Activated naive CD4-positive, alpha-beta T cell treated with anti-CD3 and anti-CD28 coated beads for 36 hours (primary cell): ENCODE results near the gene OR6K2. TPM values are rescaled to one million over a fixed set of nuclear protein-coding genes. Genes with fewer than 3 reads are reported as not detected.

Experiments used
- CTCF ChIA-PET: fragments of 350-600 bp; sonication (Branson Sonifier 250); formaldehyde crosslinking; loops from one replicate; lab custom pipeline; 2021; ENCODE audit warnings: antibody characterized with exemption; lab: Charles Lee
- DNase-seq: peaks from one replicate; pipeline ENCODE4 v3.0.0-alpha.2; 2020
- H3K27ac Mint-ChIP-seq: one replicate; pipeline ENCODE4 v1.8.0; 2021; ENCODE audit warnings: mild to moderate bottlenecking, mixed read lengths
- H3K27me3 Mint-ChIP-seq: one replicate; pipeline ENCODE4 v1.8.0; 2021; ENCODE audit warnings: low read depth, mixed read lengths
- H3K36me3 Mint-ChIP-seq: one replicate; pipeline ENCODE4 v1.8.0; 2021; ENCODE audit warnings: low read depth, mixed read lengths
- H3K4me1 Mint-ChIP-seq: one replicate; pipeline ENCODE4 v1.8.0; 2021; ENCODE audit warnings: low read depth, mixed read lengths
- H3K4me3 Mint-ChIP-seq: one replicate; pipeline ENCODE4 v1.8.0; 2021; ENCODE audit warnings: mild to moderate bottlenecking, moderate library complexity, mixed read lengths
- H3K9me3 Mint-ChIP-seq: one replicate; pipeline ENCODE4 v1.8.0; 2021; ENCODE audit warnings: mixed read lengths
- intact Hi-C: fragments of 100-400 bp; cut with micrococcal nuclease; formaldehyde crosslinking; loops from one replicate; pipeline ENCODE4 v1.15.1; 2023
- total RNA-seq, 2 experiments: library from RNA; stranded (reverse); gene quantifications; one replicate each; pipeline ENCODE4 v1.2.3, GENCODE V29; 2021

Gene OR6K2, protein sequence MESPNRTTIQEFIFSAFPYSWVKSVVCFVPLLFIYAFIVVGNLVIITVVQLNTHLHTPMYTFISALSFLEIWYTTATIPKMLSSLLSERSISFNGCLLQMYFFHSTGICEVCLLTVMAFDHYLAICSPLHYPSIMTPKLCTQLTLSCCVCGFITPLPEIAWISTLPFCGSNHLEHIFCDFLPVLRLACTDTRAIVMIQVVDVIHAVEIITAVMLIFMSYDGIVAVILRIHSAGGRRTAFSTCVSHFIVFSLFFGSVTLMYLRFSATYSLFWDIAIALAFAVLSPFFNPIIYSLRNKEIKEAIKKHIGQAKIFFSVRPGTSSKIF
- not detected for total RNA-seq

DNA sequence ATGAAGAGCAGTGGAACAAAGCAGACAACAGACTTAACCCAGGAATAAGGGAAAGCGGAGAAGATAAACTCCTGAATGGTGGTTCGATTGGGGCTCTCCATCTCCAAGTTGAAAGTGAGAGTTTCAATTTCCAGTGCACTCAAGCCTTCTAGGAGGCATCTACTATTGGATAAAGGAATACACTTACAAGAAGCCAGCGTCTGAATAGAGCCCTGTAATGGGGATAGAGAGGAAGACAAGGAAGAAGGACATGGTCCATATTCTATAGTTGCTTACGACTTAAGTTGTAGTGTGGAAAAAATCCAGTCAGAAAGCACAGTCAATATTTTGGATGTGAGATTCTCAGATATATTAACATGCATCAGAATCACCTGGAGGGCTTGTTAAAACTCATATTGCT, at the start of gene OR6K2:
TSS of gene OR6K2 (minus strand) at position 101 of the 400 bp plus-strand sequence. CDS start at position 101, 0 bp downstream.
- CTCF ChIA-PET = no interaction called here
- Mint-ChIP-seq H3K27me3 (no peaks in the 10 kb centered on the region), H3K9me3 (no peaks in the 10 kb centered on the region), H3K27ac (no peak within 1 kb of the TSS), H3K4me1 (no peaks in the 10 kb centered on the region), H3K4me3 (no peak within 1 kb of the TSS), H3K36me3 (no peaks in the 10 kb centered on the region)
- intact Hi-C loops = no loop called here
- no peak for DNase-seq

DNA sequence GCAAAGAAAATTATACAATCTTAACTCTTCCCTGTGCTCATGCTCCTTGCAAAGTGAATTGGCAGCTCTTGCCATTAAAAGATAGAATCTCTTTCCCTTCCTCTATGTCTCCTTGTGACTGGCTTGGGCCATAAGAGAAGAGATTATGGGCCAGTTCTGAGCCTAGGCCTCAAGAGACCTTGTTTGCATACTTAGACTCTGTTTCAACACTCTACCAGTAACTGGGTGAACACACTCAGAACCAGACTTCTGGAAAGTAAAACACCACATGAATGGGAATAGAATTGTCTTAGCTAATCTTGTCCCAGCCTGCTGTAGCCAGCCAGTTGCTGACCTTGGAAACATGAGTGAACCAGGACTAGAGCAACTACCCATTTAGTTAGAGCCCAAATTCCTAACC, 35.4 kb upstream of the OR6K2 start:
- no peak overlapping the region for H3K4me3 Mint-ChIP-seq
- no peaks in the 10 kb centered on the region for H3K9me3 Mint-ChIP-seq
- CTCF ChIA-PET = no interaction called here
- no peak overlapping the region for H3K27ac Mint-ChIP-seq
- no peaks in the 10 kb centered on the region for H3K36me3 Mint-ChIP-seq
- peaks cover 11% of the 10 kb centered on the region for H3K27me3 Mint-ChIP-seq
- intact Hi-C loops = no loop called here
- no peaks in the 10 kb centered on the region for H3K4me1 Mint-ChIP-seq
- DNase-seq = no peak

DNA sequence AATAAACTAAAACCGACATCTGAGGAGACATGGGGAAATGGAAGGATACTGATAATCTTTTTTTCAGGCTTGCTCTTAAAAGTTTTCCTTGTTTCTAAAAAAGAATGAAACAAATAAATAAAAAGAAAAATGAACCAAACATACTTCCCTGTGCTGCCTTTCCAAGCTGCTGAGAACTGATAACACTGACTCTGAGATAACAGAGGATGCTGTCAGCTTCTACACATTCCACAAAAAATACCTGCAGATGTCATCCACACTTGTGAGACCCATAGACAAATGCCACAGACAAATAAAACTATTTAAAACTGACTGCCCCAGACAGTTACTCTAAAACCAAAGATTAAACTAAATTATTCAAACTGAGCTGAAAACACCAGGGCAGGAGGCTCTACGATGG, 32.1 kb upstream of the OR6K2 start:
- Mint-ChIP-seq H3K9me3 (no peaks in the 10 kb centered on the region), H3K36me3 (no peaks in the 10 kb centered on the region), H3K4me1 (no peaks in the 10 kb centered on the region), H3K27ac (no peak overlapping the region), H3K4me3 (no peak overlapping the region), H3K27me3 (no peaks in the 10 kb centered on the region)
- CTCF ChIA-PET = no interaction called here
- intact Hi-C loops = no loop called here
- DNase-seq = no peak

DNA sequence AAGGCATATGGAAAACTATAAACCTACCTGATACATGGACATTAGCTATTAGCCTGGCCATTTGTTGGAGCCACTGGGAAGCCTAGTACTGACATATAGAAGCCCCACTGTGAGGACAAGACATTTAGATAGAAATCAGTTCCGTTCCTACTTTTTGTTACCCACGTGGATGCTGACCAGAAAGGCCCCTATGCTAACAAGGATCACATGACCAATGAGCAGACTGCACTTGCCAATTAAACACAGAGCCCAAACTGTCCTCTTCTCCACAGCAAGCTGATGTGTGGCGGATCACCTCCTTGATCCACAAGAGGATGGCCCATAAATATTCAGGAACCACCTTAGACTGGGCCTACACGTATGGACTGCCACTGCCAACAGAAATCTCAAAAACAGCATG, 31.3 kb upstream of the OR6K2 start:
- Mint-ChIP-seq H3K27ac (no peak overlapping the region), H3K9me3 (no peaks in the 10 kb centered on the region), H3K36me3 (no peaks in the 10 kb centered on the region), H3K4me1 (no peaks in the 10 kb centered on the region), H3K27me3 (peaks cover 4% of the 10 kb centered on the region), H3K4me3 (no peak overlapping the region)
- intact Hi-C loops = no loop called here
- DNase-seq = no peak
- CTCF ChIA-PET = no interaction called here

DNA sequence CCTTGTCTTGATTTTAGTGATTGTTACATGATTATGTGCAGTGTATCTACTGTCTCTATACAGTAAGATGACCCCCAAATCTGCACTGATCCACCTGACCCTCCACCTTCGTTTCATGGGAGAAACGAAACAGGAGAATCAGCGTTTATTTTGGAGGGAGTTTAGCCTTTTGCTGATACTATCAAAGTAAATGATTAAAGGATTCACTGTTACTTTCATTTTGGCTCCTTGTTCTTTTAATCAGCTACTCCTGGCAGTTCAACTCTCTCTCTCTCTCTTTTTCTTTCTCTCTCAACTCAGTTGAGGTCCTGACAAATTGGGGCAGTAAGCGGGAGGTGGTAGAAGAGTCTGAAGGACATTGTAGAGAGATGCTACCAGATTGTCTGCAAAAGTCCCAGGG, 30.0 kb upstream of the OR6K2 start:
- Mint-ChIP-seq H3K4me3 (no peak overlapping the region), H3K27ac (no peak overlapping the region), H3K4me1 (no peaks in the 10 kb centered on the region), H3K36me3 (no peaks in the 10 kb centered on the region), H3K9me3 (no peaks in the 10 kb centered on the region), H3K27me3 (peaks cover 7% of the 10 kb centered on the region)
- intact Hi-C loops = no loop called here
- CTCF ChIA-PET = no interaction called here
- no peak for DNase-seq

DNA sequence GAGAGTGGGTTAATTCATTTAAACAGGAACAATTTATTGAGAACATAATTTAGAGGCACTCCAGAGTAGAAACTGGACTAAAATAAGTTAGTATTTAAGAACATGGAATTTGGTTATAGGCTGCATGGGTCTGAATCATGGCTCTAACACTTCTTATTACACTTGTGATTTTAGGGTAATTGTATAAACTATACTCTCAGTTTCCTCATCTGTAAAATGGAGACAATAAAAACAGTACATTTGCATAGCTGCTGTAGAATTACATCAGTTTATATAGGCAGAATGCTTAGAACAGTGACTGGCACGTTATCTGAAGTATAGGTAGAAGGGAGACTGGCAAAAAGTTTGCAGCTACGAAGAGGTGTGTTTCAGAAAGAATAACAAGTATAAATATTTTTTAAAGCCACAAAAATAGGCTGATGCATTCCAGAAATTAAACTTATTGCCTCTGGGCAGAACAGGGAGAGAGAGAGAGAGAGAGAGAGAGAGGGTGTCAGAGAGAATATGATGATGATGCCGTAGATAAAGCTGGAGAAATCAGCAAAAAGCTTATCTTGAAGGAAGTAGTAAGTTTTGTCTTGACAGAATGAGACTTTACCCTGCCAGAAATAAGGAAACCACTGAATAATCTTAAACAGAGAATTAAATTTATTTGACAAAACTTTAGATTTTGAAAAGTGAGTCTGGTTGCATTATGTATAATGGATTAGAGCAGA, 28.2 kb upstream of the OR6K2 start:
- peaks cover 17% of the 10 kb centered on the region for H3K27me3 Mint-ChIP-seq
- intact Hi-C loops = no loop called here
- H3K4me1 Mint-ChIP-seq = no peaks in the 10 kb centered on the region
- DNase-seq = no peak
- H3K4me3 Mint-ChIP-seq = no peak overlapping the region
- H3K27ac Mint-ChIP-seq = no peak overlapping the region
- H3K9me3 Mint-ChIP-seq = no peaks in the 10 kb centered on the region
- no peaks in the 10 kb centered on the region for H3K36me3 Mint-ChIP-seq
- CTCF ChIA-PET = interaction anchor here (0.6 kb wide), 1 partner anchor 66 kb away, joined by 5 read pairs; no protein-coding TSS in a partner anchor

DNA sequence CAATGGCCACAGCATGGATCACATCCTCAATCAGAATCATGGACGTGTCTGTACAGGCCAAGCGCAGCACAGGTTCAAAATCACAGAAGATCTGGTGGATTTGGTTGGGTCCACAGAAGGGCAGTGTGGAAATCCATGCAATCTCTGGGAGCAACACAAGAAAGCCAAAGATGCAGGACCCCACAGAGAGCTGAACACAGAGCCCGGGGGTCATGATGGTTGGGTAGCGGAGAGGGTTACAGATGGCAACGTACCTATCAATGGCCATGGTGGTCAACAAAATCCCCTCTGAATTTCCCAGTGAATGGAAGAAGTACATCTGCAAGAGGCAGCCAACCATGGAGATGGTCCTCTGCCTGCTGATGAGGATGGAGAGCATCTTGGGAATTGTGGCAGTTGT, 24.0 kb upstream of the OR6K2 start:
- no peak for DNase-seq
- Mint-ChIP-seq H3K4me1 (no peaks in the 10 kb centered on the region), H3K9me3 (no peaks in the 10 kb centered on the region), H3K27ac (no peak overlapping the region), H3K36me3 (no peaks in the 10 kb centered on the region), H3K4me3 (no peak overlapping the region), H3K27me3 (peaks cover 25% of the 10 kb centered on the region)
- CTCF ChIA-PET = interaction anchor here (0.6 kb wide), 1 partner anchor 16 kb away, joined by 3 read pairs; no protein-coding TSS in a partner anchor
- intact Hi-C loops = no loop called here

DNA sequence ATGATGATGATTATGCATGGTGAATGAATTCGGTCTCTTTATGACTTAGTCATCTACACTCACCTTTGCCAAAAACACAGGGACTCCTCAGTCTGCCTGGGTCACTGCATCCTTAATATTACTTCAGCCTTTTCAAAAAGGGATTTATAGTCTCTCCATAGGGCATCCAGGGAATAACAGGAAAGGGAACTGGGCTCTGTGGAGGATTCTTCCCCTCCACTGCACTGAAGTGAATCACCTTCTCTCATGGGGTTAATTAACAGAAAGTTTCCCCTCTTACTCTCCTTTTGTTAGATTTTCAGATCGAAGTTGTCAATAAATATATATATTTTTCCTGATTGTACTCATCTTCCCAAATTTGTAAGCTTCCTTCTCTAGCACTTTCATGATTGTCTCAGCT, 20.2 kb upstream of the OR6K2 start, which contains the start of gene OR6K3:
TSS of gene OR6K3 (minus strand) at position 101 of the 400 bp plus-strand sequence. CDS start 2,605 bp downstream, outside the sequence.
- CTCF ChIA-PET = no interaction called here
- Mint-ChIP-seq H3K9me3 (no peaks in the 10 kb centered on the region), H3K4me1 (peaks cover 4% of the 10 kb centered on the region), H3K4me3 (no peak within 1 kb of the TSS), H3K27me3 (peaks cover 22% of the 10 kb centered on the region), H3K36me3 (no peaks in the 10 kb centered on the region), H3K27ac (no peak within 1 kb of the TSS)
- intact Hi-C loops = no loop called here
- no peak for DNase-seq

DNA sequence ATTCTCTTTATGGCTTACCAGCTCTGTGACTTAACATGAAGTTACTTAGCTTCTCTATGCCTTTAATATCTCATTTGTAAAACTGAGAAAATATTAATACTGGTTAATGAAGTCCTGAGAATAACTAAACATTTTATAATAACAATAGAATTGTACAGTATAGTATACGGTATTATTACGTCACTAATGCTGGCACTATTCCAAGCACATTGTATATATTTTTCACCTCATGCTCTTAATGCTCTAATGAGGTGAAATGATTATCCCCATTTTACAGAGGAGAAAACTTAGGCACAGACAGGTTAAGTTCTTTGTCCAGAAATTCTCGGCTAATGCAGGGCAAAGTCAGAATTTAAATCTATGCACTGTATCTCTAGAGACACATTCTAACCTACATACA, 19.2 kb upstream of the OR6K2 start:
- no peaks in the 10 kb centered on the region for H3K9me3 Mint-ChIP-seq
- H3K4me3 Mint-ChIP-seq = no peak overlapping the region
- H3K27ac Mint-ChIP-seq = no peak overlapping the region
- intact Hi-C loops = loop anchor here (5.0 kb wide), 1 partner anchor 278 kb away; no protein-coding TSS in a partner anchor
- CTCF ChIA-PET = no interaction called here
- peaks cover 4% of the 10 kb centered on the region for H3K4me1 Mint-ChIP-seq
- peaks cover 23% of the 10 kb centered on the region for H3K27me3 Mint-ChIP-seq
- H3K36me3 Mint-ChIP-seq = no peaks in the 10 kb centered on the region
- no peak for DNase-seq

DNA sequence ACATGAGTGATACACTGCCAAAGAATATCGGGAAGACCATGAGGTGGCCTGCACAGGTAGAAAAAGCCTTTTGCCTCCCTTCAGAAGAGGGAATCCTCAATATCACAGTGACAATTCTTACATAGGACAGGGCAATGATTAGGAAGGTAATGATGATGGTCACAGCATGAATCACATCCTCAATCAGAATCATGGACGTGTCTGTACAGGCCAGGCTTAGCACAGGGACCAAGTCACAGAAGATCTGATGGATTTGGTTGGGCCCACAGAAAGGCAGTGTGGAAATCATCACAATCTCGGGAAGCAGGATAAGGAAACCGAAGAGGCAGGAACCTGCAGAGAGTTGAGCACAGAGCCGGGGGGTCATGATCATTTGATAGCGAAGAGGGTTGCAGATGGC, 16.9 kb upstream of the OR6K2 start:
- no peak overlapping the region for H3K4me3 Mint-ChIP-seq
- CTCF ChIA-PET = interaction anchor here (0.7 kb wide), 1 partner anchor 186 kb away, joined by 8 read pairs; no protein-coding TSS in a partner anchor

DNA sequence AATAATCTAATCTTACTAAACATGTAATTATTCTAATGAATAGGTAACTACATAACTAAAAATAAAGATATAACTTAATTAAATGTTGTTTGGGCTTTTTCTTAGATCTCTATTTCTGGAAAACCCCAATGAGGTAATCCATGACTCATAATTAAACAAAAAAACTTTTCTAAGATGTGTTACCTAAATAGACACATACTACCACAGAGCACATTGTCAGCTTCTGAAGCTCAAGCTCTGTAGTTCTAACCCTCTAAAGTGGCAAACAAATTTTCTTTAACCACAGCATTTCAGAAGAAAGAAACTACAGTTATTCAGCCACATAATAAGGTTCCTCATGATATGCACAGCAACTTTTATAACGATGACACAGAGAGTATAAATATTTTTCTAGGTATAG, 15.9 kb upstream of the OR6K2 start:
- CTCF ChIA-PET = no interaction called here
- intact Hi-C loops = loop anchor here (2.0 to 5.0 kb wide), 2 partner anchors 281 to 360 kb away; partner anchors contain the start of gene AIM2
- Mint-ChIP-seq H3K36me3 (no peaks in the 10 kb centered on the region), H3K4me1 (peaks cover 4% of the 10 kb centered on the region), H3K4me3 (no peak overlapping the region), H3K9me3 (no peaks in the 10 kb centered on the region), H3K27me3 (peaks cover 19% of the 10 kb centered on the region), H3K27ac (no peak overlapping the region)
- DNase-seq = no peak

More for the DNA sequence above, 16.9 kb upstream of the OR6K2 start:
- H3K36me3 Mint-ChIP-seq = no peaks in the 10 kb centered on the region
- H3K27me3 Mint-ChIP-seq = peaks cover 17% of the 10 kb centered on the region
- H3K9me3 Mint-ChIP-seq = no peaks in the 10 kb centered on the region
- H3K4me1 Mint-ChIP-seq = peaks cover 4% of the 10 kb centered on the region
- no peak for DNase-seq
- intact Hi-C loops = loop anchor here (2.0 to 5.0 kb wide), 2 partner anchors 280 to 359 kb away; partner anchors contain the start of gene AIM2
- H3K27ac Mint-ChIP-seq = no peak overlapping the region

DNA sequence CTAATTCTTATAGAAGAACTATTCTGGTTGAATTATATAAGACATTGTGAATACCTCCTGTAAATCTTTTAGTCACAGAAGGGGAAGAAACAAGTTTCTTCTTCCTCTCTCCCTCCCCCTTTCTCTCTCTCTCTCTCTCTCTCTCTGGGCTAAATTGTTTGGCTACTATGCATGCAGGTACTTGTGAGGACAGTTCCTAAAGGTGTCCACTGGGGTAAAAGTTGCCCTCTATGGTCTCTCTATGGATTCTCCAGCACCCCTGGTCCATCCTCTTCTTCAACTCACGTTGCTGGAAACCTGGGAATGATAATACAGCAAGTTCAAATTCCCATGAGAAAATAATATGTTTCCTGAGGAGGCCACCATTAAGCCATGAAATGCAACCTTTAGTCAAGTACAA, 14.3 kb upstream of the OR6K2 start:
- no peak for DNase-seq
- CTCF ChIA-PET = no interaction called here
- Mint-ChIP-seq H3K27me3 (peaks cover 10% of the 10 kb centered on the region), H3K36me3 (no peaks in the 10 kb centered on the region), H3K27ac (no peak overlapping the region), H3K4me1 (peaks cover 4% of the 10 kb centered on the region), H3K4me3 (no peak overlapping the region), H3K9me3 (no peaks in the 10 kb centered on the region)
- intact Hi-C loops = loop anchor here (5.0 kb wide), 1 partner anchor 283 kb away; no protein-coding TSS in a partner anchor
